Measurements from ENCODE around the gene OR10J5.

GRCh38 chr1:159584536-159584935 lies 48.7 kb upstream of the OR10J5 start:
- TF ChIP-seq CTCF (IDR thresholded peaks at IDR 0.05; ENCODE audit: poor library complexity) (no peak), EZH2phosphoT487 (IDR thresholded peaks at IDR 0.05; ENCODE audit: low read depth, severe bottlenecking, unreplicated experiment) (no peak), EZH2 (IDR thresholded peaks at IDR 0.05; ENCODE audit: borderline replicate concordance) (no peak)
